Inflammatory macrophage treated with lipopolysaccharide for 4 hours (primary cell): Measurements from ENCODE around the gene CCDC81.
A peak's percentile ranks its signal among the peaks of the same experiment; 100 is the strongest.
"Not testable (repeated sequence)": the region's sequence is repeated elsewhere in the genome, so short reads cannot be mapped to it uniquely, and the experiment has no call there.

Experiments
- DNase-seq: peaks from one replicate; pipeline ENCODE4 v3.0.0-alpha.2; 2020

The CCDC81 gene

GRCh38 chr11:86374586-86374985 lies at the start of gene CCDC81:
Gene CCDC81, plus strand, starts transcription at chr11:86374887. Its CDS starts 277 bp downstream, at chr11:86375164.
- DNase-seq, result no peak

GRCh38 chr11:86335131-86335767 lies 39.4 kb upstream of the CCDC81 start:
- no peak for DNase-seq

GRCh38 chr11:86337227-86337626 lies 37.5 kb upstream of the CCDC81 start:
- no peak for DNase-seq

GRCh38 chr11:86341382-86341781 lies 33.3 kb upstream of the CCDC81 start:
- DNase-seq, result no peak

- no peak for DNase-seq
These were observed 28.2 kb upstream of the CCDC81 start for GRCh38 chr11:86346513-86346912.

GRCh38 chr11:86355256-86355655 lies 19.4 kb upstream of the CCDC81 start:
- no peak for DNase-seq

- DNase-seq, result not testable (repeated sequence)
These were observed 17.3 kb upstream of the CCDC81 start for GRCh38 chr11:86357412-86357811.

- no peak for DNase-seq
These were observed 16.0 kb upstream of the CCDC81 start for GRCh38 chr11:86358720-86359119.

- DNase-seq, result no peak
These were observed 13.8 kb upstream of the CCDC81 start for GRCh38 chr11:86360775-86361395.

- DNase-seq, result no peak
These were observed 11.3 kb upstream of the CCDC81 start for GRCh38 chr11:86363424-86363823.

- no peak for DNase-seq
These were observed 9.1 kb upstream of the CCDC81 start for GRCh38 chr11:86365546-86365945.

- no peak for DNase-seq
These were observed 5.0 kb upstream of the CCDC81 start for GRCh38 chr11:86369668-86370067.

GRCh38 chr11:86370171-86370570 lies 4.5 kb upstream of the CCDC81 start:
- DNase-seq, result no peak

- DNase-seq, result peak; percentile 21
These were observed 3.6 kb upstream of the CCDC81 start for GRCh38 chr11:86370922-86371594.

GRCh38 chr11:86372041-86372440 lies 2.6 kb upstream of the CCDC81 start:
- no peak for DNase-seq

- DNase-seq, result no peak
These were observed 2.1 kb upstream of the CCDC81 start for GRCh38 chr11:86372586-86372985.

GRCh38 chr11:86374069-86374468 lies 618 bp upstream of the CCDC81 start:
- no peak for DNase-seq

- DNase-seq, result no peak
These were observed 3.3 kb downstream of the CCDC81 start for GRCh38 chr11:86377972-86378371.

- DNase-seq, result no peak
These were observed 5.8 kb downstream of the CCDC81 start for GRCh38 chr11:86380295-86381059.

- no peak for DNase-seq
These were observed 8.6 kb downstream of the CCDC81 start for GRCh38 chr11:86383041-86383955.

GRCh38 chr11:86386283-86386682 lies 11.6 kb downstream of the CCDC81 start:
- no peak for DNase-seq

- no peak for DNase-seq
These were observed 12.1 kb downstream of the CCDC81 start for GRCh38 chr11:86386746-86387145.
